Hepatocyte (in vitro differentiated cells): ENCODE results near the gene PLEKHF1. TPM values are rescaled to one million over a fixed set of nuclear protein-coding genes. Genes with fewer than 3 reads are reported as not detected.

ENCODE experiments used
- DNase-seq: peaks from one replicate; pipeline ENCODE4 v3.0.0-alpha.2; 2016; ENCODE audit warnings: low spot score
- H2AFZ ChIP-seq: fragments of 200-600 bp; sonication (generic); 2 replicates; pipeline ENCODE4 v1.6.0; 2016; ENCODE audit warnings: antibody characterized with exemption, mild to moderate bottlenecking
- H3K27ac ChIP-seq: fragments of 200-600 bp; sonication (generic); 2 replicates; pipeline ENCODE4 v1.5.1; 2016; ENCODE audit warnings: mild to moderate bottlenecking
- H3K27me3 ChIP-seq: fragments of 200-600 bp; sonication (generic); 2 replicates; pipeline ENCODE4 v1.6.1; 2016
- H3K36me3 ChIP-seq: fragments of 200-600 bp; sonication (generic); replicated peaks from 2 replicates; pipeline ENCODE4 v1.5.1; 2016; ENCODE audit warnings: low read depth; ENCODE audit not compliant: insufficient read depth
- H3K4me1 ChIP-seq: fragments of 200-600 bp; sonication (generic); 2 replicates; pipeline ENCODE4 v1.5.1; 2016; ENCODE audit warnings: mild to moderate bottlenecking, moderate library complexity; ENCODE audit not compliant: insufficient read depth
- H3K4me2 ChIP-seq: fragments of 200-600 bp; sonication (generic); 2 replicates; pipeline ENCODE4 v1.6.0; 2016
- H3K4me3 ChIP-seq: fragments of 200-600 bp; sonication (generic); 2 replicates; pipeline ENCODE4 v1.5.1; 2016; ENCODE audit warnings: mild to moderate bottlenecking
- H3K79me2 ChIP-seq: fragments of 200-600 bp; sonication (generic); 2 replicates; pipeline ENCODE4 v1.6.0; 2017; ENCODE audit warnings: mild to moderate bottlenecking
- H3K9me2 ChIP-seq: fragments of 200-600 bp; sonication (generic); replicated peaks from 2 replicates; pipeline ENCODE4 v1.6.0; 2017; ENCODE audit warnings: mild to moderate bottlenecking; ENCODE audit not compliant: insufficient read depth
- H3K9me3 ChIP-seq: fragments of 200-600 bp; sonication (generic); 2 replicates; pipeline ENCODE4 v1.5.1; 2016; ENCODE audit warnings: low read depth, mild to moderate bottlenecking
- H4K20me1 ChIP-seq: fragments of 200-600 bp; sonication (generic); 2 replicates; pipeline ENCODE4 v1.6.0; 2016; ENCODE audit warnings: mild to moderate bottlenecking; ENCODE audit not compliant: insufficient read depth, poor library complexity, severe bottlenecking
- EZH2 ChIP-seq: fragments of 200-600 bp; sonication (generic); IDR thresholded peaks from 2 replicates; pipeline ENCODE4 v1.6.1; 2016; ENCODE audit warnings: antibody characterized with exemption, mild to moderate bottlenecking, borderline replicate concordance
- EZH2phosphoT487 ChIP-seq: fragments of 200-600 bp; sonication (generic); IDR thresholded peaks from one replicate; pipeline ENCODE4 v1.6.1; 2018; ENCODE audit warnings: antibody characterized with exemption, mild to moderate bottlenecking, low read depth, moderate library complexity; ENCODE audit not compliant: unreplicated experiment, severe bottlenecking
- WGBS: methylation state at CpG from one replicate; pipeline ENCODE4 v1.1.6; 2016; ENCODE audit warnings: low lambda C conversion rate; ENCODE audit errors: missing lambda C conversion rate; 5-methylcytosine and 5-hydroxymethylcytosine counted together
- polyA plus RNA-seq: library from polyadenylated mRNA; unstranded; fragments of >200 nt; fragmentation: Nextera tagmentation; extraction: Ambion mirVana; gene quantifications from 2 replicates; pipeline ENCODE4 v1.2.1, GENCODE V29; 2016
- total RNA-seq: library from RNA; depleted of rRNA; stranded (reverse); fragments of >200 nt; gene quantifications from 2 replicates; pipeline ENCODE4 v1.2.3, GENCODE V29; 2014
- TF ChIP-seq, protein P1 (sequence below): fragments of 200-600 bp; sonication (generic); IDR thresholded peaks from 2 replicates; pipeline ENCODE4 v1.5.1; 2016; ENCODE audit warnings: antibody characterized with exemption, mild to moderate bottlenecking; ENCODE audit not compliant: poor library complexity

Gene PLEKHF1
- total and polyA plus RNA-seq, 2 experiments from 2014 or later = 2.4 to 2.7 TPM

GRCh38 chr19:29724102-29724641 is 58.9 kb downstream of the PLEKHF1 start:
- Histone ChIP-seq H3K9me2 (no peaks in the 10 kb centered on the region), H3K4me2 (peak overlapping the region; percentile 90), H3K4me1 (peaks cover 9% of the 10 kb centered on the region), H3K9me3 (no peaks in the 10 kb centered on the region), H3K36me3 (no peaks in the 10 kb centered on the region), H4K20me1 (no peaks in the 10 kb centered on the region), H3K27ac (no peak overlapping the region), H3K4me3 (peak overlapping the region; percentile 24), H3K79me2 (no peaks in the 10 kb centered on the region), H2AFZ (peak overlapping the region; percentile 63), H3K27me3 (peaks cover 6% of the 10 kb centered on the region)
- no peak for TF ChIP-seq EZH2
- TF ChIP-seq, protein P1, sequence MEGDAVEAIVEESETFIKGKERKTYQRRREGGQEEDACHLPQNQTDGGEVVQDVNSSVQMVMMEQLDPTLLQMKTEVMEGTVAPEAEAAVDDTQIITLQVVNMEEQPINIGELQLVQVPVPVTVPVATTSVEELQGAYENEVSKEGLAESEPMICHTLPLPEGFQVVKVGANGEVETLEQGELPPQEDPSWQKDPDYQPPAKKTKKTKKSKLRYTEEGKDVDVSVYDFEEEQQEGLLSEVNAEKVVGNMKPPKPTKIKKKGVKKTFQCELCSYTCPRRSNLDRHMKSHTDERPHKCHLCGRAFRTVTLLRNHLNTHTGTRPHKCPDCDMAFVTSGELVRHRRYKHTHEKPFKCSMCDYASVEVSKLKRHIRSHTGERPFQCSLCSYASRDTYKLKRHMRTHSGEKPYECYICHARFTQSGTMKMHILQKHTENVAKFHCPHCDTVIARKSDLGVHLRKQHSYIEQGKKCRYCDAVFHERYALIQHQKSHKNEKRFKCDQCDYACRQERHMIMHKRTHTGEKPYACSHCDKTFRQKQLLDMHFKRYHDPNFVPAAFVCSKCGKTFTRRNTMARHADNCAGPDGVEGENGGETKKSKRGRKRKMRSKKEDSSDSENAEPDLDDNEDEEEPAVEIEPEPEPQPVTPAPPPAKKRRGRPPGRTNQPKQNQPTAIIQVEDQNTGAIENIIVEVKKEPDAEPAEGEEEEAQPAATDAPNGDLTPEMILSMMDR = no peak
- no peak for TF ChIP-seq EZH2phosphoT487
- WGBS = 7% methylated on average over 28 of the region's 39 CpGs
- peak; percentile 46 for DNase-seq

DNA sequence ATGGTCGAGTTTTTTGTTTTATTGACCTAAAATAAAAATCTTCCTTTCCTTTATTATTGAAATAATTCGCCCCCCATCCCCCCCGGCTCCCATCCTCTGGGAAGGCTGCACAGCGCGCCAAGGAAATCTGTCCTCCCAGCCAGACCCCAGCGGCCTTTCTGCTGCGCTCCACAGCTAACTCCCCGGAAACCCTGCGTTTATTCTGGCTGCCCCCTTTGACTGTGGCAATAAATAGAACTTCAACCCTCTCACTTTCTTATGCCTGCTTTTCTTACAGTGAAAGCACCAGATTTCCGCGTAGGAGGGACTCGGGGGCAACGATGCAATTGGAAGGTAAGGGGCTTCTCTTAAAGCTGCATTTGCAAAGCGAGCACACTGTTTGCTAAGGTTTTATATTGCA is 59.5 kb downstream of the PLEKHF1 start:
- H3K79me2 ChIP-seq = no peaks in the 10 kb centered on the region
- TF ChIP-seq, protein P1 = no peak
- TF ChIP-seq EZH2phosphoT487 (no peak), EZH2 (no peak)
- H3K36me3 ChIP-seq = no peaks in the 10 kb centered on the region
- WGBS = 50% methylated on average over 14 of the region's 14 CpGs
- peak overlapping the region; percentile 63 for H2AFZ ChIP-seq
- no peak overlapping the region for H3K27ac ChIP-seq
- no peaks in the 10 kb centered on the region for H4K20me1 ChIP-seq
- peaks cover 9% of the 10 kb centered on the region for H3K4me1 ChIP-seq
- H3K9me3 ChIP-seq = no peaks in the 10 kb centered on the region
- no peaks in the 10 kb centered on the region for H3K9me2 ChIP-seq
- H3K4me3 ChIP-seq = peak overlapping the region; percentile 24
- peaks cover 6% of the 10 kb centered on the region for H3K27me3 ChIP-seq
- DNase-seq = no peak
- H3K4me2 ChIP-seq = peak overlapping the region; percentile 90

Other genes with a start within 250 kb of the PLEKHF1 start
- gene VSTM2B, start 139.5 kb upstream of the PLEKHF1 start, total RNA-seq = 0.47 and 1.2 TPM in 2 replicates
- 0.34 and 1.1 TPM in 2 replicates for gene VSTM2B, start 139.5 kb upstream of the PLEKHF1 start, polyA plus RNA-seq
- gene POP4, start 59.2 kb upstream of the PLEKHF1 start, total RNA-seq = 68.9 and 69.5 TPM in 2 replicates
- 91.8 and 111 TPM in 2 replicates for gene POP4, start 59.2 kb upstream of the PLEKHF1 start, polyA plus RNA-seq
- gene C19orf12, start 49.8 kb downstream of the PLEKHF1 start, total RNA-seq = 52.1 and 57.2 TPM in 2 replicates
- gene C19orf12, start 49.8 kb downstream of the PLEKHF1 start, polyA plus RNA-seq = 39.5 and 41.5 TPM in 2 replicates
- 17.6 and 19.9 TPM in 2 replicates for gene CCNE1, start 146.5 kb downstream of the PLEKHF1 start, total RNA-seq
- 24.6 and 25.1 TPM in 2 replicates for gene CCNE1, start 146.5 kb downstream of the PLEKHF1 start, polyA plus RNA-seq